ENCODE data around the gene PTPRD. TPM values are rescaled to one million over a fixed set of nuclear protein-coding genes. Genes with fewer than 3 reads are reported as not detected.

Gene PTPRD
- total RNA-seq, 1 experiment from 2014 or later = 32.5 TPM

DNA sequence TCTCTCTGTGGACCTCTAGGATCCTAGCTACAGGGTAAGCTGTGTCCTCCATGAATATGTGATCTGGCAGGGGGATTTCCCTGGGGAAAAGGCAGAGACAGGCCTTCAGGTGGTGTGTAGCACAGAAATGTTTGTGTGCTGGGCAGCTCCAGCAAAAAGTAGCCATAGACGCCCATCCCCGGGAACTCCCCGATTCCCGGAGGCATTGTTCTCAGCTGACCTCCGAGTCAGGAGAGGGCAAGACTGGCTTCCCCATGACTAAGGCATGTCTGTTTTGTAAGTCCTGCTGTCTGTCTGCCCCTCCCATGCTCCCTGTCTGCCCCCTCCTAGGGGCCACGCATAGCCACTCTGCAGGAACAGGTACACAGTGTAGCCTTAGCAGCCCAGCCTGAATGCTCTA, 834.5 kb downstream of the PTPRD start:
- H3K14ac ChIP-seq (ENCODE audit: insufficient read depth, low read length) = no peak overlapping the region
- Mint-ChIP-seq H3K27ac (no peak overlapping the region), H3K36me3 (ENCODE audit: insufficient read depth in 1 of 3, low read depth in 3 of 3) (no peaks in the 10 kb centered on the region), H3K9me3 (no peaks in the 10 kb centered on the region), H3K4me1 (no peaks in the 10 kb centered on the region), H3K27me3 (ENCODE audit: low read depth) (no peaks in the 10 kb centered on the region), H3K4me3 (no peak overlapping the region)
- no peak overlapping the region for H2BK12ac ChIP-seq (ENCODE audit: insufficient read length, low read depth, low read length)
- no peak overlapping the region for H3K18ac ChIP-seq (ENCODE audit: insufficient read length, low read depth, low read length)
- H3K79me2 ChIP-seq (ENCODE audit: insufficient read depth, low read length) = no peaks in the 10 kb centered on the region
- no peaks in the 10 kb centered on the region for H4K20me1 ChIP-seq (ENCODE audit: control insufficient read depth, insufficient read depth, insufficient read length)
- H3K56ac ChIP-seq (ENCODE audit: insufficient read length, low read depth, low read length) = no peak overlapping the region
- no peak overlapping the region for H3K27ac ChIP-seq (ENCODE audit: insufficient read length, low read depth, low read length)
- no CpG with 5 or more reads among the region's 6 CpGs for WGBS (ENCODE audit: extremely low coverage, insufficient read length, low lambda C conversion rate)
- H2BK5ac ChIP-seq (ENCODE audit: insufficient read length, low read length) = no peak overlapping the region
- no peak for TF ChIP-seq CTCF (conservative IDR thresholded peaks at IDR 0.05)
- H3K9ac ChIP-seq (ENCODE audit: extremely low read depth, insufficient read length, low read length) = no peak overlapping the region
- H2BK15ac ChIP-seq (ENCODE audit: low read depth, low read length) = no peak overlapping the region
- H3K4ac ChIP-seq (ENCODE audit: low read depth, low read length) = no peak overlapping the region
- no peaks in the 10 kb centered on the region for H3K9me3 ChIP-seq (ENCODE audit: control insufficient read depth, low read depth, low read length)
- H2AFZ ChIP-seq (ENCODE audit: low read length) = no peak overlapping the region
- no peak overlapping the region for H4K5ac ChIP-seq (ENCODE audit: insufficient read length, low read depth, low read length)
- no peaks in the 10 kb centered on the region for H3K79me1 ChIP-seq (ENCODE audit: insufficient read depth, low read depth, low read length, poor library complexity, severe bottlenecking)
- no peaks in the 10 kb centered on the region for H3K4me1 ChIP-seq (ENCODE audit: insufficient read depth, low read length)
- H3T11ph ChIP-seq (ENCODE audit: low read length) = no peak overlapping the region
- no peak overlapping the region for H3K4me2 ChIP-seq (ENCODE audit: insufficient read depth, insufficient read length, low read length)
- H3K27me3 ChIP-seq (ENCODE audit: insufficient read depth, low read length) = no peaks in the 10 kb centered on the region
- no peak overlapping the region for H2AK5ac ChIP-seq (ENCODE audit: insufficient read length, low read length)
- H2BK20ac ChIP-seq (ENCODE audit: low read depth, low read length, poor library complexity, severe bottlenecking) = no peak overlapping the region
- no peak overlapping the region for H4K91ac ChIP-seq (ENCODE audit: insufficient read length, low read depth, low read length)
- no peak overlapping the region for H2BK120ac ChIP-seq (ENCODE audit: low read depth, low read length, poor library complexity, severe bottlenecking)
- no peak overlapping the region for H3K23ac ChIP-seq (ENCODE audit: insufficient read length, low read depth, low read length)
- no peak for DNase-seq
- H3K23me2 ChIP-seq (ENCODE audit: insufficient read length, low read depth, low read length, poor library complexity, severe bottlenecking) = no peaks in the 10 kb centered on the region
- no peak overlapping the region for H4K8ac ChIP-seq (replicated peaks; ENCODE audit: insufficient read length, low read depth, low read length)

Data from H9 (cell line).